Neural progenitor cell (in vitro differentiated cells): ENCODE results near the gene CPNE8. TPM values are rescaled to one million over a fixed set of nuclear protein-coding genes. Genes with fewer than 3 reads are reported as not detected.

Source experiments
- DNase-seq: peaks from one replicate; pipeline ENCODE4 v3.0.0-alpha.2; 2016; ENCODE audit warnings: low spot score
- H2AFZ ChIP-seq: fragments of 200-600 bp; sonication (generic); replicated peaks from 2 replicates; pipeline ENCODE4 v1.6.1; 2016; ENCODE audit warnings: antibody characterized with exemption
- H3F3A ChIP-seq: fragments of 200-600 bp; sonication (generic); 2 replicates; pipeline ENCODE4 v1.6.1; 2016; ENCODE audit warnings: antibody characterized with exemption, low read depth
- H3K27ac ChIP-seq: fragments of 200-600 bp; sonication (generic); 2 replicates; pipeline ENCODE4 v1.5.1; 2016; ENCODE audit warnings: mild to moderate bottlenecking
- H3K27me3 ChIP-seq: fragments of 200-600 bp; sonication (generic); 2 replicates; pipeline ENCODE4 v1.6.1; 2016; ENCODE audit warnings: mild to moderate bottlenecking, moderate library complexity
- H3K36me3 ChIP-seq: fragments of 200-600 bp; sonication (generic); 2 replicates; pipeline ENCODE4 v1.5.1; 2016
- H3K4me1 ChIP-seq: fragments of 200-600 bp; sonication (generic); 2 replicates; pipeline ENCODE4 v1.6.1; 2016; ENCODE audit warnings: mixed run types
- H3K4me2 ChIP-seq: fragments of 200-600 bp; sonication (generic); 2 replicates; pipeline ENCODE4 v1.6.1; 2016
- H3K4me3 ChIP-seq: fragments of 200-600 bp; sonication (generic); 2 replicates; pipeline ENCODE4 v1.5.1; 2016
- H3K79me2 ChIP-seq: fragments of 200-600 bp; sonication (generic); 2 replicates; pipeline ENCODE4 v1.6.1; 2016; ENCODE audit warnings: low read depth
- H3K9ac ChIP-seq: fragments of 200-600 bp; sonication (generic); 2 replicates; pipeline ENCODE4 v1.6.1; 2016
- H3K9me3 ChIP-seq: fragments of 200-600 bp; sonication (generic); 2 replicates; pipeline ENCODE4 v1.5.1; 2016; ENCODE audit warnings: low read depth
- H4K20me1 ChIP-seq: fragments of 200-600 bp; sonication (generic); 2 replicates; pipeline ENCODE4 v1.6.1; 2016; ENCODE audit warnings: low read depth
- H3K27ac Mint-ChIP-seq: 3 replicates; pipeline ENCODE4 v1.8.0; 2021; ENCODE audit warnings: mixed read lengths
- H3K27me3 Mint-ChIP-seq: 2 replicates; pipeline ENCODE4 v1.8.0; 2022; ENCODE audit warnings: low read depth, mild to moderate bottlenecking, inconsistent platforms, moderate library complexity, mixed read lengths; ENCODE audit not compliant: insufficient read depth
- H3K36me3 Mint-ChIP-seq: 3 replicates; pipeline ENCODE4 v1.8.0; 2021; ENCODE audit warnings: mixed read lengths
- H3K4me1 Mint-ChIP-seq: 3 replicates; pipeline ENCODE4 v1.8.0; 2021; ENCODE audit warnings: mixed read lengths
- H3K4me3 Mint-ChIP-seq: 3 replicates; pipeline ENCODE4 v1.8.0; 2021; ENCODE audit warnings: mild to moderate bottlenecking, moderate library complexity, mixed read lengths
- H3K9me3 Mint-ChIP-seq: 3 replicates; pipeline ENCODE4 v1.8.0; 2020; ENCODE audit warnings: mixed read lengths
- CTCF ChIP-seq: fragments of 200-600 bp; sonication (generic); IDR thresholded peaks from 2 replicates; pipeline ENCODE4 v1.5.1; 2017; ENCODE audit warnings: antibody characterized with exemption, mild to moderate bottlenecking
- EZH2 ChIP-seq: fragments of 200-600 bp; sonication (generic); IDR thresholded peaks from 2 replicates; pipeline ENCODE4 v1.6.1; 2017; ENCODE audit warnings: antibody characterized with exemption, mild to moderate bottlenecking, moderate library complexity
- EZH2phosphoT487 ChIP-seq: fragments of 200-600 bp; sonication (generic); IDR thresholded peaks from 2 replicates; pipeline ENCODE4 v1.6.1; 2017; ENCODE audit warnings: antibody characterized with exemption
- total RNA-seq: library from RNA; depleted of rRNA; stranded (reverse); fragments of >200 nt; gene quantifications from 2 replicates; pipeline ENCODE4 v1.2.3, GENCODE V29; 2015; ENCODE audit warnings: low replicate concordance

The CPNE8 gene
- total RNA-seq, 1 donor from 2014 or later: 19.5 TPM

GRCh38 chr12:38850461-38850860 is 54.9 kb downstream of the CPNE8 start:
- DNase-seq: no peak
- H3K27ac Mint-ChIP-seq: no peak overlapping the region
- no peak for TF ChIP-seq CTCF
- TF ChIP-seq EZH2phosphoT487: no peak
- no peak for TF ChIP-seq EZH2
- Histone ChIP-seq H2AFZ (no peak overlapping the region), H3K4me2 (no peak overlapping the region), H3K4me1 (no peaks in the 10 kb centered on the region), H3K27me3 (no peaks in the 10 kb centered on the region), H3K9ac (no peak overlapping the region), H3K36me3 (no peaks in the 10 kb centered on the region), H3F3A (no peaks in the 10 kb centered on the region), H3K9me3 (no peaks in the 10 kb centered on the region), H3K27ac (no peak overlapping the region), H4K20me1 (no peaks in the 10 kb centered on the region), H3K79me2 (no peaks in the 10 kb centered on the region), H3K4me3 (no peak overlapping the region)
- peaks cover 4% of the 10 kb centered on the region for H3K9me3 Mint-ChIP-seq
- H3K36me3 Mint-ChIP-seq: no peaks in the 10 kb centered on the region
- no peak overlapping the region for H3K4me3 Mint-ChIP-seq
- H3K27me3 Mint-ChIP-seq: peaks cover 2% of the 10 kb centered on the region
- peaks cover 5% of the 10 kb centered on the region for H3K4me1 Mint-ChIP-seq

GRCh38 chr12:38847247-38847646 is 58.1 kb downstream of the CPNE8 start:
- Histone ChIP-seq H3K4me2 (no peak overlapping the region), H3K36me3 (no peaks in the 10 kb centered on the region), H3K27me3 (no peaks in the 10 kb centered on the region), H3K4me3 (no peak overlapping the region), H3K9ac (no peak overlapping the region), H3K79me2 (no peaks in the 10 kb centered on the region), H2AFZ (no peak overlapping the region), H4K20me1 (no peaks in the 10 kb centered on the region), H3F3A (no peaks in the 10 kb centered on the region), H3K27ac (no peak overlapping the region), H3K4me1 (no peaks in the 10 kb centered on the region), H3K9me3 (no peaks in the 10 kb centered on the region)
- no peak for DNase-seq
- no peaks in the 10 kb centered on the region for H3K27me3 Mint-ChIP-seq
- H3K27ac Mint-ChIP-seq: no peak overlapping the region
- no peaks in the 10 kb centered on the region for H3K36me3 Mint-ChIP-seq
- peaks cover 5% of the 10 kb centered on the region for H3K4me1 Mint-ChIP-seq
- no peaks in the 10 kb centered on the region for H3K9me3 Mint-ChIP-seq
- no peak overlapping the region for H3K4me3 Mint-ChIP-seq
- TF ChIP-seq EZH2phosphoT487 (no peak), CTCF (no peak), EZH2 (no peak)

GRCh38 chr12:38844267-38844666 is 61.1 kb downstream of the CPNE8 start:
- no peak for DNase-seq
- no peak overlapping the region for H3K4me3 ChIP-seq
- H3K9ac ChIP-seq: no peak overlapping the region
- Mint-ChIP-seq H3K4me3 (no peak overlapping the region), H3K27ac (no peak overlapping the region), H3K4me1 (peaks cover 1% of the 10 kb centered on the region), H3K27me3 (no peaks in the 10 kb centered on the region), H3K36me3 (no peaks in the 10 kb centered on the region), H3K9me3 (no peaks in the 10 kb centered on the region)
- H3K4me2 ChIP-seq: no peak overlapping the region
- H3K27me3 ChIP-seq: no peaks in the 10 kb centered on the region
- no peak overlapping the region for H3K27ac ChIP-seq
- no peaks in the 10 kb centered on the region for H3F3A ChIP-seq
- H3K9me3 ChIP-seq: no peaks in the 10 kb centered on the region
- H3K4me1 ChIP-seq: peaks cover 18% of the 10 kb centered on the region
- no peaks in the 10 kb centered on the region for H3K36me3 ChIP-seq
- no peak overlapping the region for H2AFZ ChIP-seq
- no peaks in the 10 kb centered on the region for H3K79me2 ChIP-seq
- H4K20me1 ChIP-seq: no peaks in the 10 kb centered on the region
- no peak for TF ChIP-seq CTCF
- no peak for TF ChIP-seq EZH2phosphoT487
- no peak for TF ChIP-seq EZH2
